SK-N-MC (cell line): ENCODE results near the gene LLGL2.
"Not testable (repeated sequence)": the region's sequence is repeated elsewhere in the genome, so short reads cannot be mapped to it uniquely, and the experiment has no call there.

ENCODE experiments used
- EZH2 ChIP-seq: fragments of 200-600 bp; sonication (generic); IDR thresholded peaks from one replicate; pipeline ENCODE4 v1.6.1; 2017; ENCODE audit warnings: antibody characterized with exemption
- POLR2AphosphoS5 ChIP-seq: IDR thresholded peaks from 2 replicates; pipeline ENCODE4 v1.6.1; 2012; ENCODE audit warnings: mild to moderate bottlenecking, low read depth, low read length, borderline replicate concordance

DNA sequence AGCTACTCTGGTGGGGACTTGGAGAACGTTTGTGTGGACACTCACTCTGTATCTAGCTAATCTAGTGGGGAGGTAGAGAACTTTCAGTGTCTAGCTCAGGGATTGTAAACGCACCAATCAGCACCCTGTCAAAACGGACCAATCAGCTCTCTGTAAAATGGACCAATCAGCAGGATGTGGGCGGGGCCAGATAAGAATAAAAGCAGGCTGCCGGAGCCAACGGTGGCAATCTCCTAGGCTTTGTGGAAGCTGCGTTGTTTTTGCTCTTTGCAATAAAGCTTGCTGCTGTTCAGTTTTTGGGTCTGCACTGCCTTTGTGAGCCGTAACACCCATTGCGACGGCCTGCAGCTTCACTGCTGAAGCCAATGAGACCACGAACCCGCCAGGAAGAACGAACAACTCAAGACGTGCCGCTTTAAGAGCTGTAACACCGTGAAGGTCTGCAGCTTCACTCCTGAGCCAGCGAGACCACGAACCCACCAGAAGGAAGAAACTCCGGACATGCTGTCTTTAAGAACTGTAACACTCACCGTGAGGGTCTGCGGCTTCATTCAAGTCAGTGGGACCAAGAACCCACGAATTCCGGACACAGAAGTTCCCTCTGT is 55.7 kb downstream of the LLGL2 start:
- TF ChIP-seq EZH2, POLR2AphosphoS5: not testable (repeated sequence)
